HEK293 (cell line): ENCODE results near the gene LRIG3.

Source experiments
- CTCF ChIA-PET: fragments of 350-600 bp; formaldehyde crosslinking; extraction: SDS; loops from one replicate; lab custom pipeline; 2021; ENCODE audit warnings: antibody characterized with exemption; lab: Yijun Ruan, JAX
- POLR2A ChIA-PET: fragments of 300-600 bp; formaldehyde crosslinking; extraction: SDS; loops from one replicate; lab custom pipeline; 2020; ENCODE audit warnings: antibody characterized with exemption, inconsistent platforms; lab: Yijun Ruan, JAX
- H3K27ac ChIP-seq: fragments of 200-500 bp; sonication (Bioruptor generic); 2 replicates; pipeline ENCODE4 v1.5.1; 2014; ENCODE audit warnings: low read depth, low read length, control low read depth, inconsistent platforms; ENCODE audit errors: extremely low read depth
- H3K36me3 ChIP-seq, 2 experiments: fragments of 200-500 bp in 1 of 2; sonication (Bioruptor generic) in 1 of 2; 1 replicate in 1 of 2; 2 replicates in 1 of 2; pipeline ENCODE4 v1.5.1; 2014 to 2017; ENCODE audit warnings: inconsistent platforms in 2 of 2, low read length in 2 of 2; ENCODE audit not compliant: control insufficient read depth in 2 of 2, insufficient read depth in 1 of 2
- H3K4me1 ChIP-seq: fragments of 200-500 bp; sonication (Bioruptor generic); 2 replicates; pipeline ENCODE4 v1.5.1; 2014; ENCODE audit warnings: mild to moderate bottlenecking, low read length, inconsistent platforms; ENCODE audit not compliant: control insufficient read depth, insufficient read depth
- H3K4me3 ChIP-seq: 2 replicates; pipeline ENCODE4 v1.5.1; 2011; ENCODE audit warnings: low read depth, mild to moderate bottlenecking, control low read depth, low read length, moderate library complexity
- H3K9me3 ChIP-seq: fragments of 200-500 bp; sonication (Bioruptor generic); 2 replicates; pipeline ENCODE4 v1.5.1; 2014; ENCODE audit warnings: low read depth, low read length, inconsistent platforms; ENCODE audit not compliant: control insufficient read depth, insufficient read depth
- FEZF1 ChIP-seq: fragments of 450-650 bp; formaldehyde crosslinking; IDR thresholded peaks from 2 replicates; pipeline ENCODE4 v1.5.1; 2016; ENCODE audit warnings: missing biosample characterization, missing genetic modification characterization
- KLF16 ChIP-seq: fragments of 450-650 bp; formaldehyde crosslinking; IDR thresholded peaks from 2 replicates; pipeline ENCODE4 v1.5.1; 2017; ENCODE audit warnings: missing biosample characterization, missing genetic modification characterization
- OSR2 ChIP-seq: fragments of 450-650 bp; formaldehyde crosslinking; IDR thresholded peaks from 2 replicates; pipeline ENCODE4 v1.5.1; 2016; ENCODE audit warnings: missing biosample characterization, missing genetic modification characterization
- SP7 ChIP-seq: fragments of 450-650 bp; formaldehyde crosslinking; IDR thresholded peaks from 2 replicates; pipeline ENCODE4 v1.5.1; 2016; ENCODE audit warnings: missing biosample characterization, missing genetic modification characterization
- ZBTB48 ChIP-seq: fragments of 450-650 bp; formaldehyde crosslinking; IDR thresholded peaks from 2 replicates; pipeline ENCODE4 v1.5.1; 2016; ENCODE audit warnings: missing biosample characterization, missing genetic modification characterization
- ZFP69B ChIP-seq: fragments of 450-650 bp; formaldehyde crosslinking; IDR thresholded peaks from 2 replicates; pipeline ENCODE4 v1.5.1; 2016; ENCODE audit warnings: missing biosample characterization, missing genetic modification characterization
- ZNF16 ChIP-seq: fragments of 450-650 bp; formaldehyde crosslinking; IDR thresholded peaks from 2 replicates; pipeline ENCODE4 v1.5.1; 2016; ENCODE audit warnings: low read depth, missing biosample characterization, missing genetic modification characterization
- ZNF221 ChIP-seq: fragments of 450-650 bp; formaldehyde crosslinking; IDR thresholded peaks from 2 replicates; pipeline ENCODE4 v1.5.1; 2017; ENCODE audit warnings: missing biosample characterization, missing genetic modification characterization, borderline replicate concordance
- ZNF223 ChIP-seq: fragments of 450-650 bp; formaldehyde crosslinking; IDR thresholded peaks from 2 replicates; pipeline ENCODE4 v1.5.1; 2016; ENCODE audit warnings: missing biosample characterization, missing genetic modification characterization
- ZNF335 ChIP-seq: fragments of 450-650 bp; formaldehyde crosslinking; conservative IDR thresholded peaks from 2 replicates; pipeline ENCODE4 v1.5.1; 2016; ENCODE audit warnings: missing biosample characterization, missing genetic modification characterization
- ZNF366 ChIP-seq: fragments of 450-650 bp; formaldehyde crosslinking; conservative IDR thresholded peaks from 2 replicates; pipeline ENCODE4 v1.5.1; 2016; ENCODE audit warnings: missing biosample characterization, missing genetic modification characterization
- ZNF416 ChIP-seq: fragments of 450-650 bp; formaldehyde crosslinking; IDR thresholded peaks from 2 replicates; pipeline ENCODE4 v1.5.1; 2016; ENCODE audit warnings: missing biosample characterization, missing genetic modification characterization
- ZNF501 ChIP-seq: fragments of 450-650 bp; formaldehyde crosslinking; IDR thresholded peaks from 2 replicates; pipeline ENCODE4 v1.5.1; 2016; ENCODE audit warnings: missing biosample characterization, missing genetic modification characterization
- ZNF555 ChIP-seq: fragments of 450-650 bp; formaldehyde crosslinking; conservative IDR thresholded peaks from 2 replicates; pipeline ENCODE4 v1.5.1; 2017; ENCODE audit warnings: missing biosample characterization, mild to moderate bottlenecking, missing genetic modification characterization, inconsistent platforms
- ZNF596 ChIP-seq: fragments of 450-650 bp; IDR thresholded peaks from 2 replicates; pipeline ENCODE4 v1.5.0; 2018; ENCODE audit warnings: missing biosample characterization, mild to moderate bottlenecking, missing genetic modification characterization, moderate library complexity
- ZNF624 ChIP-seq: fragments of 450-650 bp; formaldehyde crosslinking; IDR thresholded peaks from 2 replicates; pipeline ENCODE4 v1.5.1; 2017; ENCODE audit warnings: missing biosample characterization, missing genetic modification characterization
- ZNF843 ChIP-seq: fragments of 450-650 bp; formaldehyde crosslinking; IDR thresholded peaks from 2 replicates; pipeline ENCODE4 v1.5.1; 2016; ENCODE audit warnings: missing biosample characterization, missing genetic modification characterization
- ZSCAN16 ChIP-seq: fragments of 450-650 bp; formaldehyde crosslinking; IDR thresholded peaks from 2 replicates; pipeline ENCODE4 v1.5.1; 2016; ENCODE audit warnings: missing biosample characterization, missing genetic modification characterization
- ZSCAN30 ChIP-seq: fragments of 450-650 bp; IDR thresholded peaks from 2 replicates; pipeline ENCODE4 v1.5.1; 2018; ENCODE audit warnings: missing biosample characterization, mild to moderate bottlenecking, missing genetic modification characterization, moderate library complexity
- TF ChIP-seq, protein P1 (sequence below): fragments of 450-650 bp; formaldehyde crosslinking; IDR thresholded peaks from 2 replicates; pipeline ENCODE4 v1.5.1; 2016; ENCODE audit warnings: missing biosample characterization, missing genetic modification characterization
- TF ChIP-seq, protein P2 (sequence below): fragments of 450-650 bp; formaldehyde crosslinking; IDR thresholded peaks from 2 replicates; pipeline ENCODE4 v1.5.1; 2016; ENCODE audit warnings: missing biosample characterization, missing genetic modification characterization, borderline replicate concordance
- TF ChIP-seq, protein P3 (sequence below): fragments of 450-650 bp; formaldehyde crosslinking; IDR thresholded peaks from 2 replicates; pipeline ENCODE4 v1.5.1; 2016; ENCODE audit warnings: missing biosample characterization, missing genetic modification characterization

Gene LRIG3

DNA sequence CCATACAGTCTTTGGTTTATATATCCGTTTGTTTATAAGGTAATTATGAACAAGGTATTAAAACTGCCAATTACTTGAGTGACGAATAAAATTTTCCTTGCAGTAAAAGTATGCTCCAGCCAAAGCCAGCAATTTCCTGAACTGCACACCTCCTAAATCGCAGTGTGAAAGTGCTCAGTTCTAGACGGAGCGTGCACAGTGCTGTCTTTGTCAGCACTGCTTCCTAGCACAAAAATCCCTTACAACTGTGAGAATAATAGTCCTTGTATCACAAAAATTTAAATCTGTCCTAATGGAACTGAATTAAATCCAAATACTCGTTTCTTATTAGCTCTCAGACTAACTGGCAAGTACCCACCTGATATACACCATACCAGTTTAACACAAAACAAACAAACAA lies 26.3 kb downstream of the LRIG3 start:
- no peak overlapping the region; the same call in 1 of the 2 replicates for H3K27ac ChIP-seq
- H3K4me1 ChIP-seq = peaks cover 27% of the 10 kb centered on the region
- no peak overlapping the region for H3K4me3 ChIP-seq
- peaks cover 10 to 11% of the 10 kb centered on the region in 2 experiments for H3K36me3 ChIP-seq
- ChIA-PET POLR2A (no interaction called here), CTCF (no interaction called here)
- no peaks in the 10 kb centered on the region for H3K9me3 ChIP-seq
- TF ChIP-seq ZNF843 = 0 out of 2 replicates have a peak, but pooled peaks have one; percentile 22
- TF ChIP-seq ZNF416 = no peak
- TF ChIP-seq OSR2 = peak; percentile 58; the same call in 1 of the 2 replicates
- peak; percentile 32; the same call in 1 of the 2 replicates for TF ChIP-seq SP7 (tag by site-specific recombination)
- TF ChIP-seq FEZF1 (tag by site-specific recombination) = peak; percentile 39; the same call in 1 of the 2 replicates
- TF ChIP-seq ZNF596 = no peak

DNA sequence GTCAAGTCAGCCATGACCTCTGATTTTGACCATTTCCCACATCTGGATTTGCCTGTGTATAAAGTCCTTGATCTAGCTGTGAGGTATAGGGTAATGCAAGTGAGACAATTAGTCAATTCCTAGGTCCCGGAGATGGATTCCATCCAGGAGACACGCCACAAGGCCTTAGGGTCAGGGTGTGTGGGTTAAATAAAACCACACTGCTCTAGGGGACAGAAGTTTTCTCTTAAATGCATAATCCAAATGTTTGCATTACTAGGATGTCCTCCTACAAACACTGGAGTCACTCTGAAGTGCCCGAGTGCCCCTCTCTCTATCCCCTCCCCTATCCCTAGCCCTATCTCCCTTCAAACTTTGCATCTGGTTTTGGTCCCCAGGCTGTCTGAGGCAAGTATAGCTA lies 26.8 kb downstream of the LRIG3 start:
- no peak overlapping the region for H3K4me3 ChIP-seq
- TF ChIP-seq KLF16 (no peak), ZNF555 (no peak), ZNF501 (tag by site-specific recombination) (no peak), ZBTB48 (tag by site-specific recombination) (peak; percentile 53; the same call in 1 of the 2 replicates), ZNF223 (tag by site-specific recombination) (no peak), ZSCAN30 (no peak), ZNF335 (tag by site-specific recombination) (no peak)
- TF ChIP-seq, protein P1, sequence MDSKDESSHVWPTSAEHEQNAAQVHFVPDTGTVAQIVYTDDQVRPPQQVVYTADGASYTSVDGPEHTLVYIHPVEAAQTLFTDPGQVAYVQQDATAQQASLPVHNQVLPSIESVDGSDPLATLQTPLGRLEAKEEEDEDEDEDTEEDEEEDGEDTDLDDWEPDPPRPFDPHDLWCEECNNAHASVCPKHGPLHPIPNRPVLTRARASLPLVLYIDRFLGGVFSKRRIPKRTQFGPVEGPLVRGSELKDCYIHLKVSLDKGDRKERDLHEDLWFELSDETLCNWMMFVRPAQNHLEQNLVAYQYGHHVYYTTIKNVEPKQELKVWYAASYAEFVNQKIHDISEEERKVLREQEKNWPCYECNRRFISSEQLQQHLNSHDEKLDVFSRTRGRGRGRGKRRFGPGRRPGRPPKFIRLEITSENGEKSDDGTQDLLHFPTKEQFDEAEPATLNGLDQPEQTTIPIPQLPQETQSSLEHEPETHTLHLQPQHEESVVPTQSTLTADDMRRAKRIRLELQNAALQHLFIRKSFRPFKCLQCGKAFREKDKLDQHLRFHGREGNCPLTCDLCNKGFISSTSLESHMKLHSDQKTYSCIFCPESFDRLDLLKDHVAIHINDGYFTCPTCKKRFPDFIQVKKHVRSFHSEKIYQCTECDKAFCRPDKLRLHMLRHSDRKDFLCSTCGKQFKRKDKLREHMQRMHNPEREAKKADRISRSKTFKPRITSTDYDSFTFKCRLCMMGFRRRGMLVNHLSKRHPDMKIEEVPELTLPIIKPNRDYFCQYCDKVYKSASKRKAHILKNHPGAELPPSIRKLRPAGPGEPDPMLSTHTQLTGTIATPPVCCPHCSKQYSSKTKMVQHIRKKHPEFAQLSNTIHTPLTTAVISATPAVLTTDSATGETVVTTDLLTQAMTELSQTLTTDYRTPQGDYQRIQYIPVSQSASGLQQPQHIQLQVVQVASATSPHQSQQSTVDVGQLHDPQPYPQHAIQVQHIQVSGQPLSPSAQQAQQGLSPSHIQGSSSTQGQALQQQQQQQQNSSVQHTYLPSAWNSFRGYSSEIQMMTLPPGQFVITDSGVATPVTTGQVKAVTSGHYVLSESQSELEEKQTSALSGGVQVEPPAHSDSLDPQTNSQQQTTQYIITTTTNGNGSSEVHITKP = peak; percentile 40; the same call in 1 of the 2 replicates
- H3K27ac ChIP-seq = peak overlapping the region; percentile 21; the same call in 1 of the 2 replicates
- peaks cover 10 to 16% of the 10 kb centered on the region in 2 experiments for H3K36me3 ChIP-seq
- H3K9me3 ChIP-seq = no peaks in the 10 kb centered on the region
- peaks cover 26% of the 10 kb centered on the region for H3K4me1 ChIP-seq
- ChIA-PET POLR2A (no interaction called here), CTCF (no interaction called here)

DNA sequence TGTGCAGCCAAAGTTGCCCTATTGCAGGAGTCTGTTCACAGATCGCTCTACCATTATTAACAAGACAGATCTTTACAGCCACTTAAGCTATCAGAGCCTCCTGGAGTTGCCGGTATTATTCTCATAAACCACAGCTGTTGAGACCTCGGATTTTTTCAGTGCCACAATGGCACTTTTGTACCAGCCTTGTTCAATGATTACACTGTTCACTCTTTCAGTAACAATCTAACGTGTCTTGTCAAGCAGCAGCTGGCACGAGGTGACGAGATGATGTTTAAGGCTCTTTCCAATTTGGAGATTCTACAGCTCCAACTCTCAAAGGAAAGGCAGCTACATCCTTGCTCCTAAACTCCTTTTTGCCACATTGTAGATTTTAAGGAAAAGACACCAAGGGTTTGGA lies 30.7 kb downstream of the LRIG3 start:
- H3K9me3 ChIP-seq = no peaks in the 10 kb centered on the region
- POLR2A ChIA-PET = no interaction called here

More for the DNA sequence above, 30.7 kb downstream of the LRIG3 start:
- H3K4me3 ChIP-seq = no peak overlapping the region
- TF ChIP-seq, protein P2, sequence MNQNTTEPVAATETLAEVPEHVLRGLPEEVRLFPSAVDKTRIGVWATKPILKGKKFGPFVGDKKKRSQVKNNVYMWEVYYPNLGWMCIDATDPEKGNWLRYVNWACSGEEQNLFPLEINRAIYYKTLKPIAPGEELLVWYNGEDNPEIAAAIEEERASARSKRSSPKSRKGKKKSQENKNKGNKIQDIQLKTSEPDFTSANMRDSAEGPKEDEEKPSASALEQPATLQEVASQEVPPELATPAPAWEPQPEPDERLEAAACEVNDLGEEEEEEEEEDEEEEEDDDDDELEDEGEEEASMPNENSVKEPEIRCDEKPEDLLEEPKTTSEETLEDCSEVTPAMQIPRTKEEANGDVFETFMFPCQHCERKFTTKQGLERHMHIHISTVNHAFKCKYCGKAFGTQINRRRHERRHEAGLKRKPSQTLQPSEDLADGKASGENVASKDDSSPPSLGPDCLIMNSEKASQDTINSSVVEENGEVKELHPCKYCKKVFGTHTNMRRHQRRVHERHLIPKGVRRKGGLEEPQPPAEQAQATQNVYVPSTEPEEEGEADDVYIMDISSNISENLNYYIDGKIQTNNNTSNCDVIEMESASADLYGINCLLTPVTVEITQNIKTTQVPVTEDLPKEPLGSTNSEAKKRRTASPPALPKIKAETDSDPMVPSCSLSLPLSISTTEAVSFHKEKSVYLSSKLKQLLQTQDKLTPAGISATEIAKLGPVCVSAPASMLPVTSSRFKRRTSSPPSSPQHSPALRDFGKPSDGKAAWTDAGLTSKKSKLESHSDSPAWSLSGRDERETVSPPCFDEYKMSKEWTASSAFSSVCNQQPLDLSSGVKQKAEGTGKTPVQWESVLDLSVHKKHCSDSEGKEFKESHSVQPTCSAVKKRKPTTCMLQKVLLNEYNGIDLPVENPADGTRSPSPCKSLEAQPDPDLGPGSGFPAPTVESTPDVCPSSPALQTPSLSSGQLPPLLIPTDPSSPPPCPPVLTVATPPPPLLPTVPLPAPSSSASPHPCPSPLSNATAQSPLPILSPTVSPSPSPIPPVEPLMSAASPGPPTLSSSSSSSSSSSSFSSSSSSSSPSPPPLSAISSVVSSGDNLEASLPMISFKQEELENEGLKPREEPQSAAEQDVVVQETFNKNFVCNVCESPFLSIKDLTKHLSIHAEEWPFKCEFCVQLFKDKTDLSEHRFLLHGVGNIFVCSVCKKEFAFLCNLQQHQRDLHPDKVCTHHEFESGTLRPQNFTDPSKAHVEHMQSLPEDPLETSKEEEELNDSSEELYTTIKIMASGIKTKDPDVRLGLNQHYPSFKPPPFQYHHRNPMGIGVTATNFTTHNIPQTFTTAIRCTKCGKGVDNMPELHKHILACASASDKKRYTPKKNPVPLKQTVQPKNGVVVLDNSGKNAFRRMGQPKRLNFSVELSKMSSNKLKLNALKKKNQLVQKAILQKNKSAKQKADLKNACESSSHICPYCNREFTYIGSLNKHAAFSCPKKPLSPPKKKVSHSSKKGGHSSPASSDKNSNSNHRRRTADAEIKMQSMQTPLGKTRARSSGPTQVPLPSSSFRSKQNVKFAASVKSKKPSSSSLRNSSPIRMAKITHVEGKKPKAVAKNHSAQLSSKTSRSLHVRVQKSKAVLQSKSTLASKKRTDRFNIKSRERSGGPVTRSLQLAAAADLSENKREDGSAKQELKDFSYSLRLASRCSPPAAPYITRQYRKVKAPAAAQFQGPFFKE (tag by site-specific recombination) = no peak
- TF ChIP-seq ZSCAN16 (tag by site-specific recombination) (peak; percentile 78; the same call in 1 of the 2 replicates), ZNF366 (tag by site-specific recombination) (no peak), ZNF624 (tag by site-specific recombination) (no peak), SP7 (tag by site-specific recombination) (no peak), ZNF16 (tag by site-specific recombination) (no peak), FEZF1 (tag by site-specific recombination) (peak; percentile 38; the same call in 1 of the 2 replicates), ZNF221 (no peak), ZFP69B (no peak)
- TF ChIP-seq, protein P3, sequence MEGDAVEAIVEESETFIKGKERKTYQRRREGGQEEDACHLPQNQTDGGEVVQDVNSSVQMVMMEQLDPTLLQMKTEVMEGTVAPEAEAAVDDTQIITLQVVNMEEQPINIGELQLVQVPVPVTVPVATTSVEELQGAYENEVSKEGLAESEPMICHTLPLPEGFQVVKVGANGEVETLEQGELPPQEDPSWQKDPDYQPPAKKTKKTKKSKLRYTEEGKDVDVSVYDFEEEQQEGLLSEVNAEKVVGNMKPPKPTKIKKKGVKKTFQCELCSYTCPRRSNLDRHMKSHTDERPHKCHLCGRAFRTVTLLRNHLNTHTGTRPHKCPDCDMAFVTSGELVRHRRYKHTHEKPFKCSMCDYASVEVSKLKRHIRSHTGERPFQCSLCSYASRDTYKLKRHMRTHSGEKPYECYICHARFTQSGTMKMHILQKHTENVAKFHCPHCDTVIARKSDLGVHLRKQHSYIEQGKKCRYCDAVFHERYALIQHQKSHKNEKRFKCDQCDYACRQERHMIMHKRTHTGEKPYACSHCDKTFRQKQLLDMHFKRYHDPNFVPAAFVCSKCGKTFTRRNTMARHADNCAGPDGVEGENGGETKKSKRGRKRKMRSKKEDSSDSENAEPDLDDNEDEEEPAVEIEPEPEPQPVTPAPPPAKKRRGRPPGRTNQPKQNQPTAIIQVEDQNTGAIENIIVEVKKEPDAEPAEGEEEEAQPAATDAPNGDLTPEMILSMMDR (tag by site-specific recombination) = no peak
- no peak overlapping the region for H3K27ac ChIP-seq
- H3K36me3 ChIP-seq = peaks cover 48 to 55% of the 10 kb centered on the region in 2 experiments
- CTCF ChIA-PET = interaction anchor here (0.5 to 0.9 kb wide), 2 partner anchors 22 to 349 kb away, joined by 3 to 4 read pairs; no protein-coding TSS in a partner anchor
- peaks cover 15% of the 10 kb centered on the region for H3K4me1 ChIP-seq
